Measurements from ENCODE around the gene GRK3. TPM values are rescaled to one million over a fixed set of nuclear protein-coding genes. Genes with fewer than 3 reads are reported as not detected.
"Not testable (repeated sequence)": the region's sequence is repeated elsewhere in the genome, so short reads cannot be mapped to it uniquely, and the experiment has no call there.

The GRK3 gene
- total RNA-seq, 1 donor from 2014 or later: 36.0 TPM

- intact Hi-C loops (cut with micrococcal nuclease): no loop called here
Measured at GRCh38 chr22:25570486-25570885, 6.0 kb downstream of the GRK3 start.

GRCh38 chr22:25571969-25572707, 7.7 kb downstream of the GRK3 start:
- intact Hi-C loops (cut with micrococcal nuclease): not testable (repeated sequence)

GRCh38 chr22:25572708-25573171, 8.3 kb downstream of the GRK3 start:
- intact Hi-C loops (cut with micrococcal nuclease): no loop called here

GRCh38 chr22:25573841-25574240, 9.4 kb downstream of the GRK3 start:
- intact Hi-C loops (cut with micrococcal nuclease): no loop called here

- intact Hi-C loops (cut with micrococcal nuclease): no loop called here
Measured at GRCh38 chr22:25574736-25575135, 10.3 kb downstream of the GRK3 start.

GRCh38 chr22:25575674-25576392, 11.4 kb downstream of the GRK3 start:
- intact Hi-C loops (cut with micrococcal nuclease): not testable (repeated sequence)

GRCh38 chr22:25581452-25581851, 17.0 kb downstream of the GRK3 start:
- intact Hi-C loops (cut with micrococcal nuclease): not testable (repeated sequence)

- intact Hi-C loops (cut with micrococcal nuclease): no loop called here
Measured at GRCh38 chr22:25582946-25583345, 18.5 kb downstream of the GRK3 start.

- intact Hi-C loops (cut with micrococcal nuclease): not testable (repeated sequence)
Measured at GRCh38 chr22:25584993-25585392, 20.5 kb downstream of the GRK3 start.

- intact Hi-C loops (cut with micrococcal nuclease): not testable (repeated sequence)
Measured at GRCh38 chr22:25589664-25590063, 25.2 kb downstream of the GRK3 start.

- intact Hi-C loops (cut with micrococcal nuclease): not testable (repeated sequence)
Measured at GRCh38 chr22:25593323-25593722, 28.8 kb downstream of the GRK3 start.

GRCh38 chr22:25598609-25599008, 34.1 kb downstream of the GRK3 start:
- intact Hi-C loops (cut with micrococcal nuclease): no loop called here

- intact Hi-C loops (cut with micrococcal nuclease): loop anchor here (5.0 kb wide), 1 partner anchor 35 kb away; no protein-coding TSS in a partner anchor
Measured at GRCh38 chr22:25602445-25602844, 38.0 kb downstream of the GRK3 start.

- intact Hi-C loops (cut with micrococcal nuclease): loop anchor here (5.0 kb wide), 1 partner anchor 36 kb away; no protein-coding TSS in a partner anchor
Measured at GRCh38 chr22:25602916-25603315, 38.4 kb downstream of the GRK3 start.

GRCh38 chr22:25605146-25605545, 40.7 kb downstream of the GRK3 start:
- intact Hi-C loops (cut with micrococcal nuclease): not testable (repeated sequence)

- intact Hi-C loops (cut with micrococcal nuclease): not testable (repeated sequence)
Measured at GRCh38 chr22:25605565-25605964, 41.1 kb downstream of the GRK3 start.

- intact Hi-C loops (cut with micrococcal nuclease): not testable (repeated sequence)
Measured at GRCh38 chr22:25611284-25611683, 46.8 kb downstream of the GRK3 start.

GRCh38 chr22:25613131-25613530, 48.7 kb downstream of the GRK3 start:
- intact Hi-C loops (cut with micrococcal nuclease): not testable (repeated sequence)

GRCh38 chr22:25613558-25613957, 49.1 kb downstream of the GRK3 start:
- intact Hi-C loops (cut with micrococcal nuclease): not testable (repeated sequence)

GRCh38 chr22:25614791-25615190, 50.3 kb downstream of the GRK3 start:
- intact Hi-C loops (cut with micrococcal nuclease): not testable (repeated sequence)

- intact Hi-C loops (cut with micrococcal nuclease): loop anchor here (5.0 kb wide), 1 partner anchor 55 kb away; no protein-coding TSS in a partner anchor
Measured at GRCh38 chr22:25621986-25622385, 57.5 kb downstream of the GRK3 start.

- intact Hi-C loops (cut with micrococcal nuclease): loop anchor here (5.0 kb wide), 1 partner anchor 56 kb away; no protein-coding TSS in a partner anchor
Measured at GRCh38 chr22:25623310-25623734, 58.8 kb downstream of the GRK3 start.
